GM12892 (cell line): Measurements from ENCODE around the gene TET2.

Experiments
- POLR2A ChIP-seq: IDR thresholded peaks from 2 replicates; pipeline ENCODE4 v1.6.1; 2011; ENCODE audit warnings: low read depth, low read length, control low read depth
- POLR2AphosphoS5 ChIP-seq: IDR thresholded peaks from 2 replicates; pipeline ENCODE4 v1.6.1; 2011; ENCODE audit warnings: low read depth, low read length, control low read depth
- TAF1 ChIP-seq: IDR thresholded peaks from 2 replicates; pipeline ENCODE4 v1.6.1; 2011; ENCODE audit warnings: low read depth, mild to moderate bottlenecking, control low read depth, low read length, borderline replicate concordance

GRCh38 chr4:105116616-105117319, 29.9 kb upstream of the TET2 start:
- no peak for TF ChIP-seq POLR2AphosphoS5
- no peak for TF ChIP-seq POLR2A
- TF ChIP-seq TAF1: no peak
